H1 (cell line): ENCODE results near the gene TMEM165. TPM values are rescaled to one million over a fixed set of nuclear protein-coding genes. Genes with fewer than 3 reads are reported as not detected.

ENCODE experiments used
- CTCF ChIA-PET: fragments of 300-600 bp; sonication (Branson Sonifier 250); formaldehyde crosslinking; loops from one replicate; lab custom pipeline; 2021; ENCODE audit not compliant: partially characterized antibody; lab: Charles Lee
- POLR2A ChIA-PET: fragments of 300-600 bp; sonication (Branson Sonifier 250); formaldehyde crosslinking; loops from one replicate; lab custom pipeline; 2021; ENCODE audit warnings: inconsistent platforms; ENCODE audit not compliant: partially characterized antibody; lab: Charles Lee
- DNase-seq, 2 experiments: peaks; one replicate each; pipeline versions ENCODE4 v3.0.0 to v3.0.0-alpha.2; 2010 to 2022; ENCODE audit warnings: low spot score in 2 of 2, low read depth in 1 of 2, mixed read lengths in 1 of 2
- FAIRE-seq: peaks from 2 replicates; lab custom pipeline; 2011; peaks lifted over from hg19 to GRCh38; lab: Jason Lieb, UNC
- H2AFZ ChIP-seq: 2 replicates; pipeline ENCODE4 v1.8.1; 2012; ENCODE audit warnings: low read length, inconsistent platforms
- H2AK5ac ChIP-seq: 2 replicates; pipeline ENCODE4 v1.6.1; 2013; ENCODE audit warnings: low read depth, low read length
- H2BK120ac ChIP-seq: replicated peaks from 2 replicates; pipeline ENCODE3; 2013; ENCODE audit warnings: low read depth, low read length, inconsistent platforms
- H2BK12ac ChIP-seq: 2 replicates; pipeline ENCODE4 v1.6.1; 2013; ENCODE audit warnings: low read depth, low read length
- H2BK15ac ChIP-seq: 2 replicates; pipeline ENCODE4 v1.6.1; 2013; ENCODE audit warnings: low read length
- H2BK20ac ChIP-seq: 2 replicates; pipeline ENCODE4 v1.6.1; 2013; ENCODE audit warnings: low read length
- H2BK5ac ChIP-seq: 2 replicates; pipeline ENCODE4 v1.6.1; 2013; ENCODE audit warnings: low read depth, low read length
- H3K14ac ChIP-seq: 2 replicates; pipeline ENCODE4 v1.6.1; 2013; ENCODE audit warnings: inconsistent platforms; ENCODE audit not compliant: insufficient read length
- H3K18ac ChIP-seq: 2 replicates; pipeline ENCODE4 v1.6.1; 2013; ENCODE audit warnings: low read length; ENCODE audit errors: extremely low read depth
- H3K23ac ChIP-seq: 2 replicates; pipeline ENCODE4 v1.6.1; 2013; ENCODE audit warnings: inconsistent platforms; ENCODE audit not compliant: insufficient read length
- H3K23me2 ChIP-seq: 2 replicates; pipeline ENCODE4 v1.6.1; 2013; ENCODE audit warnings: low read depth, low read length
- H3K27ac ChIP-seq: 2 replicates; pipeline ENCODE4 v1.6.1; 2011; ENCODE audit warnings: low read depth, low read length, inconsistent platforms
- H3K27me3 ChIP-seq, 4 experiments: replicated peaks in 1 of 4; 1 replicate in 1 of 4; 2 replicates in 3 of 4; pipeline versions ENCODE4 v1.6.1 to v1.8.1; 2011 to 2013; ENCODE audit warnings: low read length in 3 of 4, mild to moderate bottlenecking in 3 of 4, inconsistent platforms in 2 of 4, mixed read lengths in 2 of 4, moderate library complexity in 1 of 4; ENCODE audit not compliant: control insufficient read depth in 3 of 4, insufficient read depth in 3 of 4; ENCODE audit errors: extremely low read depth in 1 of 4
- H3K36me3 ChIP-seq, 4 experiments: 2 replicates each; pipeline versions ENCODE4 v1.6.1 to v1.8.1; 2011 to 2013; ENCODE audit warnings: mild to moderate bottlenecking in 4 of 4, low read length in 3 of 4, moderate library complexity in 2 of 4, control low read depth in 1 of 4, inconsistent platforms in 1 of 4; ENCODE audit not compliant: insufficient read depth in 4 of 4, control insufficient read depth in 2 of 4
- H3K4ac ChIP-seq: replicated peaks from 2 replicates; pipeline ENCODE3; 2013; ENCODE audit warnings: low read length, low read depth, mixed read lengths, inconsistent platforms; ENCODE audit not compliant: insufficient read length
- H3K4me1 ChIP-seq, 4 experiments: replicated peaks in 1 of 4; 1 replicate in 1 of 4; 2 replicates in 3 of 4; pipeline versions ENCODE4 v1.6.1 to v1.8.1; 2011 to 2013; ENCODE audit warnings: low read length in 3 of 4, inconsistent platforms in 2 of 4, mixed read lengths in 1 of 4; ENCODE audit not compliant: insufficient read depth in 4 of 4, control insufficient read depth in 3 of 4
- H3K4me2 ChIP-seq, 2 experiments: 2 replicates each; pipeline versions ENCODE4 v1.6.1 to v1.8.1; 2011 to 2013; ENCODE audit warnings: low read depth in 2 of 2, low read length in 2 of 2, control low read depth in 1 of 2, inconsistent platforms in 1 of 2, mild to moderate bottlenecking in 1 of 2; ENCODE audit not compliant: insufficient read depth in 1 of 2
- H3K4me3 ChIP-seq, 4 experiments: fragments of 200-600, 300-600 bp in 1 of 4; sonication (generic), shearing (Covaris generic), sonication (Bioruptor Twin) in 1 of 4; 2 replicates each; pipeline versions ENCODE4 v1.5.1 to v1.8.1; 2011 to 2016; ENCODE audit warnings: low read length in 4 of 4, low read depth in 3 of 4, control low read depth in 2 of 4, inconsistent platforms in 2 of 4, mild to moderate bottlenecking in 2 of 4, mixed read lengths in 1 of 4, moderate library complexity in 1 of 4; ENCODE audit not compliant: insufficient read depth in 2 of 4; ENCODE audit errors: extremely low read depth in 1 of 4
- H3K56ac ChIP-seq: replicated peaks from 2 replicates; pipeline ENCODE3; 2013; ENCODE audit warnings: low read depth, mild to moderate bottlenecking, mixed read lengths, low read length, inconsistent platforms; ENCODE audit not compliant: insufficient read length
- H3K79me1 ChIP-seq: 2 replicates; pipeline ENCODE4 v1.6.1; 2013; ENCODE audit warnings: low read depth, low read length, control low read depth
- H3K79me2 ChIP-seq, 2 experiments: 2 replicates each; pipeline versions ENCODE4 v1.6.1 to v1.8.1; 2012 to 2013; ENCODE audit warnings: low read length in 2 of 2, mild to moderate bottlenecking in 2 of 2, inconsistent platforms in 1 of 2; ENCODE audit not compliant: insufficient read depth in 2 of 2, control insufficient read depth in 1 of 2
- H3K9ac ChIP-seq, 4 experiments: replicated peaks in 1 of 4; 1 replicate in 1 of 4; 2 replicates in 3 of 4; pipeline versions ENCODE4 v1.6.1 to v1.8.1; 2011 to 2013; ENCODE audit warnings: low read depth in 3 of 4, low read length in 3 of 4, control low read depth in 2 of 4, mild to moderate bottlenecking in 2 of 4, moderate library complexity in 2 of 4, inconsistent platforms in 1 of 4; ENCODE audit errors: extremely low read depth in 1 of 4
- H3K9me3 ChIP-seq, 2 experiments: 2 replicates each; pipeline versions ENCODE4 v1.6.1 to v1.8.1; 2012 to 2013; ENCODE audit warnings: mild to moderate bottlenecking in 2 of 2, moderate library complexity in 2 of 2, control low read depth in 1 of 2, inconsistent platforms in 1 of 2, low read depth in 1 of 2, low read length in 1 of 2, mixed read lengths in 1 of 2; ENCODE audit not compliant: insufficient read depth in 2 of 2
- H4K20me1 ChIP-seq, 2 experiments: replicated peaks in 1 of 2; 2 replicates each; pipeline versions ENCODE3 to v1.8.1; 2011 to 2013; ENCODE audit warnings: inconsistent platforms in 2 of 2, low read length in 2 of 2, mild to moderate bottlenecking in 1 of 2; ENCODE audit not compliant: insufficient read depth in 2 of 2, control insufficient read depth in 1 of 2
- H4K5ac ChIP-seq: 2 replicates; pipeline ENCODE4 v1.6.1; 2013; ENCODE audit warnings: low read length, low read depth, mixed read lengths, inconsistent platforms; ENCODE audit not compliant: insufficient read length
- H4K8ac ChIP-seq: 2 replicates; pipeline ENCODE4 v1.8.0; 2013; ENCODE audit warnings: mild to moderate bottlenecking, moderate library complexity, low read length, inconsistent platforms; ENCODE audit not compliant: insufficient read depth; ENCODE audit errors: extremely low read depth
- H4K91ac ChIP-seq: replicated peaks from 2 replicates; pipeline ENCODE3; 2013; ENCODE audit warnings: low read length, mixed read lengths, inconsistent platforms; ENCODE audit not compliant: insufficient read length
- CBX8 ChIP-seq: fragments of 300-800, 300-1000 bp; sonication (generic); IDR thresholded peaks from 2 replicates; pipeline ENCODE4 v1.7.1; 2016; ENCODE audit warnings: low read depth, low read length, borderline replicate concordance
- CEBPB ChIP-seq: IDR thresholded peaks from 2 replicates; pipeline ENCODE4 v1.6.1; 2012; ENCODE audit warnings: low read depth, low read length
- FOSL1 ChIP-seq: IDR thresholded peaks from 2 replicates; pipeline ENCODE4 v1.6.1; 2011; ENCODE audit warnings: mild to moderate bottlenecking, low read depth, low read length, moderate library complexity; ENCODE audit not compliant: insufficient read depth
- JUN ChIP-seq: IDR thresholded peaks from 2 replicates; pipeline ENCODE4 v1.6.1; 2011; ENCODE audit warnings: low read depth, mild to moderate bottlenecking, improper control_type of control experiment, low read length
- NANOG ChIP-seq: IDR thresholded peaks from 2 replicates; pipeline ENCODE4 v1.6.1; 2011; ENCODE audit warnings: low read length, low read depth, mild to moderate bottlenecking, inconsistent platforms; ENCODE audit not compliant: insufficient read depth, poor library complexity, severe bottlenecking
- POU5F1 ChIP-seq: IDR thresholded peaks from 2 replicates; pipeline ENCODE4 v1.6.1; 2011; ENCODE audit warnings: low read depth, mild to moderate bottlenecking, low read length, moderate library complexity
- RFX5 ChIP-seq: IDR thresholded peaks from 2 replicates; pipeline ENCODE4 v1.6.1; 2011; ENCODE audit warnings: low read depth, low read length, improper control_type of control experiment, borderline replicate concordance
- SIN3A ChIP-seq, 2 experiments: IDR thresholded peaks in 1 of 2; conservative IDR thresholded peaks in 1 of 2; 2 replicates each; pipeline ENCODE4 v1.6.1; 2011 to 2012; ENCODE audit warnings: low read length in 2 of 2, improper control_type of control experiment in 1 of 2, low read depth in 1 of 2, mild to moderate bottlenecking in 1 of 2
- SUZ12 ChIP-seq: fragments of 200-600 bp; sonication (generic); IDR thresholded peaks from 2 replicates; pipeline ENCODE4 v1.6.1; 2012; ENCODE audit warnings: mild to moderate bottlenecking, inconsistent platforms, low read length, moderate library complexity, mixed read lengths
- TBP ChIP-seq: IDR thresholded peaks from 2 replicates; pipeline ENCODE4 v1.6.1; 2011; ENCODE audit warnings: low read depth, low read length, improper control_type of control experiment
- WGBS, 2 experiments: shearing (Covaris generic) in 1 of 2; methylation state at CpG; one replicate each; pipeline versions ENCODE4 v1.1.6 to v1.1.7; 2013 to 2015; ENCODE audit warnings: low lambda C conversion rate in 2 of 2, mixed read lengths in 2 of 2, inconsistent platforms in 1 of 2, low coverage in 1 of 2, missing lambda C conversion rate in 1 of 2; ENCODE audit not compliant: insufficient replicate concordance in 2 of 2, insufficient coverage in 1 of 2, insufficient read length in 1 of 2; ENCODE audit errors: extremely low coverage in 1 of 2, missing lambda C conversion rate in 1 of 2; 5-methylcytosine and 5-hydroxymethylcytosine counted together
- polyA plus RNA-seq, 7 experiments: library from polyadenylated mRNA; depleted of rRNA in 3 of 7; stranded (reverse) in 5 of 7; unstranded in 2 of 7; fragments of >200 nt in 5 of 7; fragments of 200-250 nt in 2 of 7; gene quantifications; 1 replicate in 5 of 7; 2 replicates in 1 of 7; 4 replicates in 1 of 7; pipeline versions ENCODE4 v1.2.1 to v1.2.3, GENCODE V29; 2011 to 2013; ENCODE audit warnings: missing spikeins in 2 of 7, mixed read lengths in 2 of 7
- total RNA-seq: library from RNA; stranded (reverse); fragmentation: NEBNext Ultra II Directional; extraction: Animal tissue kit (Norgen Biotek cat#: 25700); gene quantifications from 2 replicates; pipeline ENCODE4 v1.2.1, GENCODE V29; 2021
- TF ChIP-seq, protein P1 (sequence below), 3 experiments: IDR thresholded peaks; 1 replicate in 2 of 3; 2 replicates in 1 of 3; pipeline versions ENCODE4 v1.5.1 to v1.6.1; 2011; ENCODE audit warnings: low read length in 3 of 3, mild to moderate bottlenecking in 3 of 3, inconsistent platforms in 2 of 3, low read depth in 1 of 3, moderate library complexity in 1 of 3; ENCODE audit not compliant: insufficient read depth in 1 of 3; ENCODE audit errors: control extremely low read depth in 1 of 3

Gene TMEM165
- total and polyA plus RNA-seq, 2 of the 8 experiments (the other 6 are each of a cell fraction or from before 2014, with no cell fraction given), result 85.5 to 125 TPM

DNA sequence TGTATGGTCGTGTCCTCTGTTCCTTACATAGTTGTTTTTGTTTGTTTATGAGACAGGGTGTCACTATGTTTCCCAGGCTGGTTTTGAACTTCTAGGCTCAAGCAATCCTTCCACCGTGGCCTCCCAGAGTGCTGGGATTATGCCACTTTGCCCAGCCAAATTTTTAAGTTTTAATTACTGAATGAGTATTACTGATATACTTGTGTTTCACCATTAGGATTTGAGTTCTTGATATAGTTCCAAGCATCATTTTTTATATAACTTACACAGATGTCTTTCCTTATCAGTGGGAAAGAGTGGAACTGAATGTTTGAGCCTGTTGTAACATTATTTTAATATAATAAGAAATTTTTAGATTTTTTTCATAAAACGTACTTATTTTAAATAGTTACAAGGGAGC lies 20.4 kb downstream of the TMEM165 start:
- Histone ChIP-seq H2AK5ac (no peak overlapping the region), H3K9me3 (no peaks in the 10 kb centered on the region), H2BK120ac (no peak overlapping the region), H3K56ac (no peak overlapping the region), H4K5ac (no peak overlapping the region), H4K8ac (no peak overlapping the region), H3K4me2 (no peak overlapping the region), H3K79me2 (peaks cover 0 to 55% of the 10 kb centered on the region in 2 experiments; a peak in 2 of 4 replicates), H3K27ac (no peak overlapping the region), H3K4ac (no peak overlapping the region), H3K18ac (no peak overlapping the region), H2AFZ (no peak overlapping the region), H3K79me1 (no peaks in the 10 kb centered on the region), H3K36me3 (peaks cover 11 to 72% (median 27%) of the 10 kb centered on the region in 4 experiments; a peak in 7 of 8 replicates), H4K20me1 (peaks cover 6 to 8% of the 10 kb centered on the region in 2 experiments), H2BK20ac (no peak overlapping the region), H3K27me3 (no peaks in the 10 kb centered on the region), H3K23me2 (no peaks in the 10 kb centered on the region), H3K4me1 (no peaks in the 10 kb centered on the region), H3K14ac (no peak overlapping the region), H3K23ac (no peak overlapping the region), H3K4me3 (no peak overlapping the region), H4K91ac (no peak overlapping the region), H2BK5ac (no peak overlapping the region), H2BK15ac (no peak overlapping the region), H3K9ac (no peak overlapping the region), H2BK12ac (no peak overlapping the region)
- CTCF ChIA-PET, result no interaction called here
- POLR2A ChIA-PET, result interaction anchor here (1.2 to 2.0 kb wide), 3 partner anchors 8 to 20 kb away, joined by 4 to 6 read pairs (median 4); partner anchors contain the start of gene TMEM165
- FAIRE-seq (no peak), DNase-seq (no peak)
- WGBS, 2 experiments, result 82% methylated on average over 3 of the region's 3 CpGs; no CpG with 5 or more reads in 1 of the 2 experiments
- no peak for TF ChIP-seq FOSL1
- no peak for TF ChIP-seq CBX8
- no peak for TF ChIP-seq RFX5
- TF ChIP-seq SUZ12, result no peak
- TF ChIP-seq POU5F1, result no peak
- TF ChIP-seq JUN, result no peak
- TF ChIP-seq, protein P1, sequence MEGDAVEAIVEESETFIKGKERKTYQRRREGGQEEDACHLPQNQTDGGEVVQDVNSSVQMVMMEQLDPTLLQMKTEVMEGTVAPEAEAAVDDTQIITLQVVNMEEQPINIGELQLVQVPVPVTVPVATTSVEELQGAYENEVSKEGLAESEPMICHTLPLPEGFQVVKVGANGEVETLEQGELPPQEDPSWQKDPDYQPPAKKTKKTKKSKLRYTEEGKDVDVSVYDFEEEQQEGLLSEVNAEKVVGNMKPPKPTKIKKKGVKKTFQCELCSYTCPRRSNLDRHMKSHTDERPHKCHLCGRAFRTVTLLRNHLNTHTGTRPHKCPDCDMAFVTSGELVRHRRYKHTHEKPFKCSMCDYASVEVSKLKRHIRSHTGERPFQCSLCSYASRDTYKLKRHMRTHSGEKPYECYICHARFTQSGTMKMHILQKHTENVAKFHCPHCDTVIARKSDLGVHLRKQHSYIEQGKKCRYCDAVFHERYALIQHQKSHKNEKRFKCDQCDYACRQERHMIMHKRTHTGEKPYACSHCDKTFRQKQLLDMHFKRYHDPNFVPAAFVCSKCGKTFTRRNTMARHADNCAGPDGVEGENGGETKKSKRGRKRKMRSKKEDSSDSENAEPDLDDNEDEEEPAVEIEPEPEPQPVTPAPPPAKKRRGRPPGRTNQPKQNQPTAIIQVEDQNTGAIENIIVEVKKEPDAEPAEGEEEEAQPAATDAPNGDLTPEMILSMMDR (IDR thresholded peaks at IDR 0.05; ENCODE audit: control extremely low read depth in 1 of 3, insufficient read depth in 1 of 3, low read depth in 1 of 3, low read length in 3 of 3), result no peak
- TF ChIP-seq CEBPB, result no peak
- TF ChIP-seq NANOG, result no peak
- TF ChIP-seq TBP, result no peak
- no peak for TF ChIP-seq SIN3A (conservative IDR thresholded peaks at IDR 0.05 in 1 of 2, IDR thresholded peaks at IDR 0.05 in 1 of 2; ENCODE audit: low read depth in 1 of 2, low read length in 2 of 2)
